CD14-positive monocyte (primary cell): Measurements from ENCODE around the gene CLASP1. TPM values are rescaled to one million over a fixed set of nuclear protein-coding genes. Genes with fewer than 3 reads are reported as not detected.

Experiments used
- DNase-seq, 3 donors: peaks; one replicate each; pipeline ENCODE4 v3.0.0-alpha.2; 2011 to 2022
- H2AFZ ChIP-seq: 2 replicates; pipeline ENCODE4 v1.6.0; 2012; ENCODE audit warnings: mild to moderate bottlenecking, low read depth, low read length, inconsistent platforms; ENCODE audit not compliant: insufficient read depth, poor library complexity, severe bottlenecking
- H3K27ac ChIP-seq, 2 donors: 1 replicate in 1 of 2; 2 replicates in 1 of 2; pipeline ENCODE4 v1.5.1; 2012 to 2013; ENCODE audit warnings: low read length in 2 of 2, control low read depth in 1 of 2, inconsistent platforms in 1 of 2, low read depth in 1 of 2, mild to moderate bottlenecking in 1 of 2
- H3K27me3 ChIP-seq, 2 donors: one replicate each; pipeline versions ENCODE4 v1.6.0 to v1.6.1; 2011 to 2013; ENCODE audit warnings: low read length in 2 of 2; ENCODE audit not compliant: control insufficient read depth in 2 of 2, insufficient read depth in 2 of 2
- H3K36me3 ChIP-seq, 2 donors: replicated peaks in 1 of 2; 1 replicate in 1 of 2; 2 replicates in 1 of 2; pipeline versions ENCODE4 v1.5.1 to v1.6.1; 2012 to 2013; ENCODE audit warnings: low read length in 2 of 2, control low read depth in 1 of 2, inconsistent platforms in 1 of 2, mild to moderate bottlenecking in 1 of 2; ENCODE audit not compliant: insufficient read depth in 2 of 2, control insufficient read depth in 1 of 2
- H3K4me1 ChIP-seq, 2 donors: 1 replicate in 1 of 2; 2 replicates in 1 of 2; pipeline versions ENCODE4 v1.5.1 to v1.6.1; 2012 to 2013; ENCODE audit warnings: low read length in 2 of 2, control low read depth in 1 of 2, inconsistent platforms in 1 of 2, mild to moderate bottlenecking in 1 of 2, moderate library complexity in 1 of 2; ENCODE audit not compliant: insufficient read depth in 2 of 2, control insufficient read depth in 1 of 2
- H3K4me2 ChIP-seq: replicated peaks from 2 replicates; pipeline ENCODE3; 2012; ENCODE audit warnings: low read length, moderate library complexity, mild to moderate bottlenecking; ENCODE audit not compliant: poor library complexity, severe bottlenecking; ENCODE audit errors: extremely low read depth
- H3K4me3 ChIP-seq, 3 experiments: fragments of 200-600 bp in 1 of 3; sonication (generic) in 1 of 3; replicated peaks in 1 of 3; 1 replicate in 2 of 3; 2 replicates in 1 of 3; pipeline ENCODE4 v1.5.1; 2011 to 2013; ENCODE audit warnings: low read length in 3 of 3, mild to moderate bottlenecking in 3 of 3, control low read depth in 2 of 3, low read depth in 2 of 3, inconsistent platforms in 1 of 3, moderate library complexity in 1 of 3
- H3K79me2 ChIP-seq: 2 replicates; pipeline ENCODE4 v1.6.0; 2012; ENCODE audit warnings: mild to moderate bottlenecking, control low read depth, inconsistent platforms, low read length, moderate library complexity; ENCODE audit not compliant: insufficient read depth
- H3K9ac ChIP-seq: 2 replicates; pipeline ENCODE4 v1.6.0; 2017; ENCODE audit warnings: low read length, mild to moderate bottlenecking; ENCODE audit not compliant: insufficient read depth, poor library complexity, severe bottlenecking
- H3K9me3 ChIP-seq, 2 donors: replicated peaks in 1 of 2; 1 replicate in 1 of 2; 2 replicates in 1 of 2; pipeline versions ENCODE4 v1.5.1 to v1.6.1; 2012 to 2013; ENCODE audit warnings: low read length in 2 of 2, control low read depth in 1 of 2; ENCODE audit not compliant: control insufficient read depth in 1 of 2, insufficient read depth in 1 of 2
- H4K20me1 ChIP-seq: 2 replicates; pipeline ENCODE4 v1.6.0; 2012; ENCODE audit warnings: mild to moderate bottlenecking, low read length, control low read depth, moderate library complexity; ENCODE audit not compliant: insufficient read depth
- H3K27ac Mint-ChIP-seq, 7 donors: one replicate each; pipeline ENCODE4 v1.8.0; 2020; ENCODE audit warnings: mild to moderate bottlenecking in 7 of 7, mixed read lengths in 7 of 7, moderate library complexity in 6 of 7, inconsistent platforms in 2 of 7
- H3K27me3 Mint-ChIP-seq, 3 donors: one replicate each; pipeline ENCODE4 v1.8.0; 2021 to 2022; ENCODE audit warnings: low read depth in 3 of 3, mild to moderate bottlenecking in 3 of 3, mixed read lengths in 3 of 3, moderate library complexity in 3 of 3, inconsistent platforms in 1 of 3
- H3K36me3 Mint-ChIP-seq, 2 donors: one replicate each; pipeline ENCODE4 v1.8.0; 2020; ENCODE audit warnings: mixed read lengths in 2 of 2, inconsistent platforms in 1 of 2, mild to moderate bottlenecking in 1 of 2
- H3K4me1 Mint-ChIP-seq: one replicate; pipeline ENCODE4 v1.8.0; 2020; ENCODE audit warnings: mild to moderate bottlenecking, mixed read lengths
- H3K4me3 Mint-ChIP-seq, 2 donors: one replicate each; pipeline ENCODE4 v1.8.0; 2020; ENCODE audit warnings: mild to moderate bottlenecking in 2 of 2, mixed read lengths in 2 of 2, moderate library complexity in 1 of 2
- H3K9me3 Mint-ChIP-seq, 7 donors: one replicate each; pipeline ENCODE4 v1.8.0; 2020 to 2022; ENCODE audit warnings: mixed read lengths in 7 of 7, mild to moderate bottlenecking in 6 of 7, moderate library complexity in 6 of 7, inconsistent platforms in 2 of 7
- CTCF ChIP-seq: fragments of 200-600 bp; IDR thresholded peaks from one replicate; pipeline ENCODE4 v1.8.0; 2022; ENCODE audit warnings: antibody characterized with exemption, mild to moderate bottlenecking
- WGBS: methylation state at CpG from one replicate; pipeline ENCODE4 v1.1.5; 2013; ENCODE audit warnings: missing lambda C conversion rate; ENCODE audit not compliant: insufficient coverage; 5-methylcytosine and 5-hydroxymethylcytosine counted together
- intact Hi-C, 2 donors: fragments of 100-400 bp; cut with micrococcal nuclease; formaldehyde crosslinking; loops; one replicate each; pipeline versions ENCODE4 v1.15.0 to v1.15.1; 2023
- polyA plus RNA-seq, 3 donors: library from polyadenylated mRNA; depleted of rRNA in 1 of 3; unstranded in 2 of 3; stranded (reverse) in 1 of 3; fragments of 300-500 nt in 2 of 3; fragments of >200 nt in 1 of 3; fragmentation: Illumina TruSeq in 2 of 3; gene quantifications; 1 replicate in 2 of 3; 2 replicates in 1 of 3; pipeline ENCODE4 v1.2.3, GENCODE V29; 2012 to 2021

The CLASP1 gene
- polyA plus RNA-seq, 3 donors = 4.8 to 8.1 (median 7.6) TPM

GRCh38 chr2:121532347-121532766 lies 116.9 kb downstream of the CLASP1 start:
- Histone ChIP-seq H3K9me3 (no peaks in the 10 kb centered on the region), H3K4me1 (peaks cover 15 to 30% of the 10 kb centered on the region in 2 donors), H4K20me1 (peaks cover 13% of the 10 kb centered on the region), H3K27ac (peak overlapping the region in 1 of 2 donors; percentile 41), H3K79me2 (peaks cover 86% of the 10 kb centered on the region), H3K9ac (no peak overlapping the region), H3K4me2 (peak overlapping the region; percentile 27), H2AFZ (no peak overlapping the region), H3K27me3 (no peaks in the 10 kb centered on the region), H3K36me3 (no peaks in the 10 kb centered on the region), H3K4me3 (no peak overlapping the region)
- Mint-ChIP-seq H3K27ac (peak overlapping the region in 6 of 7 donors; percentile 7 to 84 (median 38)), H3K4me1 (peaks cover 46% of the 10 kb centered on the region), H3K27me3 (peaks cover 0 to 1% (median 0%) of the 10 kb centered on the region in 3 donors), H3K36me3 (peaks cover 2 to 20% of the 10 kb centered on the region in 2 donors), H3K9me3 (no peaks in the 10 kb centered on the region), H3K4me3 (no peak overlapping the region)
- no peak for TF ChIP-seq CTCF
- intact Hi-C loops = loop anchor here (5.0 kb wide), 4 partner anchors 65 to 225 kb away; partner anchors contain the start of genes CLASP1 (in 1 of the 2) and TSN (in 1 of the 2)
- peak; percentile 1 to 25 (median 10) for DNase-seq
- WGBS = 7% methylated on average over 2 of the region's 4 CpGs

- WGBS = under 1% methylated on average over 46 of the region's 46 CpGs
- no peaks in the 10 kb centered on the region for H3K9me3 ChIP-seq
- H3K36me3 Mint-ChIP-seq = peaks cover 10 to 34% of the 10 kb centered on the region in 2 donors
- peak overlapping the region; percentile 97 to 100 for H3K27ac ChIP-seq
- H3K4me2 ChIP-seq = peak overlapping the region; percentile 95
- H2AFZ ChIP-seq = peak overlapping the region; percentile 87
- peak overlapping the region; percentile 98 for H3K9ac ChIP-seq
- peak overlapping the region; percentile 98 to 100 (median 99) for H3K27ac Mint-ChIP-seq
- H3K79me2 ChIP-seq = peaks cover 70% of the 10 kb centered on the region
- H3K36me3 ChIP-seq = peaks cover 3 to 11% of the 10 kb centered on the region in 2 donors
- no peaks in the 10 kb centered on the region for H3K9me3 Mint-ChIP-seq
- intact Hi-C loops = loop anchor here (2.0 to 5.0 kb wide), 6 partner anchors 67 to 227 kb away; partner anchors contain the start of genes CLASP1 (in 2 of the 2), NIFK (in 2 of the 2) and TSN (in 1 of the 2)
- peak; percentile 68 to 77 (median 71) for DNase-seq
- H3K4me3 Mint-ChIP-seq = peak overlapping the region; percentile 88 to 100
- peaks cover 15 to 30% of the 10 kb centered on the region in 2 donors for H3K4me1 ChIP-seq
- peaks cover 13% of the 10 kb centered on the region for H4K20me1 ChIP-seq
- no peaks in the 10 kb centered on the region for H3K27me3 ChIP-seq
- H3K4me3 ChIP-seq = peak overlapping the region; percentile 84 to 98 (median 96)
- H3K27me3 Mint-ChIP-seq = peaks cover 0 to 1% (median under 1%) of the 10 kb centered on the region in 3 donors
- peaks cover 36% of the 10 kb centered on the region for H3K4me1 Mint-ChIP-seq
- TF ChIP-seq CTCF = no peak
Measured at GRCh38 chr2:121530212-121530705, 119.0 kb downstream of the CLASP1 start.
